Left ventricle myocardium inferior (tissue), 1 donor: Measurements from ENCODE around the gene NOD1. TPM values are rescaled to one million over a fixed set of nuclear protein-coding genes. Genes with fewer than 3 reads are reported as not detected.

Experiments
- DNase-seq: peaks from one replicate; pipeline ENCODE4 v3.0.0-alpha.2; 2020
- H3K27ac ChIP-seq: fragments of 200-600 bp; replicated peaks from 2 replicates; pipeline ENCODE4 v1.8.0; 2021
- H3K27me3 ChIP-seq: fragments of 200-600 bp; 2 replicates; pipeline ENCODE4 v1.8.0; 2021; ENCODE audit warnings: low read depth
- H3K36me3 ChIP-seq: fragments of 200-600 bp; 2 replicates; pipeline ENCODE4 v1.8.0; 2021
- H3K4me1 ChIP-seq: fragments of 200-600 bp; 2 replicates; pipeline ENCODE4 v1.8.0; 2021
- H3K4me3 ChIP-seq: fragments of 200-600 bp; 2 replicates; pipeline ENCODE4 v1.8.0; 2021; ENCODE audit warnings: mild to moderate bottlenecking, moderate library complexity
- H3K9me3 ChIP-seq: fragments of 200-600 bp; replicated peaks from 2 replicates; pipeline ENCODE4 v1.8.0; 2021
- intact Hi-C: fragments of 100-400 bp; cut with micrococcal nuclease; formaldehyde crosslinking; loops from one replicate; pipeline ENCODE4 v1.11.0; 2022
- total RNA-seq: library from RNA; stranded (reverse); fragmentation: NEBNext Ultra II Directional; extraction: Animal tissue kit (Norgen Biotek cat#: 25700); gene quantifications from one replicate; pipeline ENCODE4 v1.2.1, GENCODE V29; 2021
- TF ChIP-seq, protein P1 (sequence below): fragments of 200-600 bp; IDR thresholded peaks from 2 replicates; pipeline ENCODE4 v1.8.0; 2021; ENCODE audit warnings: antibody characterized with exemption, mild to moderate bottlenecking, borderline replicate concordance
- donor health status: DM: no; HTN: yes; CAD: no; lungs with severe emphysema.

Gene NOD1
- total RNA-seq, 1 donor from 2014 or later: 7.0 TPM

DNA sequence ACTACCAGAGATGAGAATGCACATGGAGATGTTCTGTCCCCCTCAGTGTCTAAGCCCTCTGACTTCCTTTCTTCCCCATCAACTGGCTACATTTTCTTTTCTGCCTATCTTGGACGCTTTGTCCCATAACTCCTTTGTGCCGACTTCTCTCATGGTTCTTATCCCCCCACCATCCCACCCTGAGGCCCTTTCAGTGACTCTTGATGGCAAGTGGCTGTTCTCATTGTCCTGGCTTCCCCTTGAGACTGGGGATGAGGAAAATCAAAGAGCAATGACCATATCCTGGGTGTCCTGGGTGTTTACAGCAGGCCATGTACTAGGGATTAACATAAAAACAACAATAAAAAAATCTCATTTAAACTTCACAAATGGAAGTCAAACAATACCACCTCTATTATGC is 44.9 kb upstream of the NOD1 start:
- intact Hi-C loops: no loop called here
- peaks cover 14% of the 10 kb centered on the region for H3K4me1 ChIP-seq

DNA sequence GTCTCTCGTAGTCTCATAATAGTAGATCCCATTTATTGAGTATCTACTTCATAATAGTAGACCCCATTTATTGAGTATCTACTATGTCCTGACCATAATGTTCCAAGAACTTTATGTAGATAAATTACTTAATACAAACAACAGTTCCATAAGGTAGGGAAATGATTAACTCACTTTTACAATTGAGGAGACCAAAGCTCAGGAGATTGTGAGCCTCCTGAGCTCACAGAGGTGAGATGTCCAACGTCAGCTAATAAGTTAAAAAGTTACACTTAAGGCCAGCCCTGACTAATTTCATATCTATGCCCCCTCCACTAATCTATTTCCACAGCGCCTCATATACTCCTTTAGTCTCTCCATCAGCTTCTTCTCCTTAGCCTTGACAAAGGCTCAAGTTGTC is 43.6 kb upstream of the NOD1 start:
- H3K27ac ChIP-seq: no peak overlapping the region
- H3K9me3 ChIP-seq: no peaks in the 10 kb centered on the region
- no peak for DNase-seq
- no peak overlapping the region for H3K4me3 ChIP-seq
- TF ChIP-seq, protein P1, sequence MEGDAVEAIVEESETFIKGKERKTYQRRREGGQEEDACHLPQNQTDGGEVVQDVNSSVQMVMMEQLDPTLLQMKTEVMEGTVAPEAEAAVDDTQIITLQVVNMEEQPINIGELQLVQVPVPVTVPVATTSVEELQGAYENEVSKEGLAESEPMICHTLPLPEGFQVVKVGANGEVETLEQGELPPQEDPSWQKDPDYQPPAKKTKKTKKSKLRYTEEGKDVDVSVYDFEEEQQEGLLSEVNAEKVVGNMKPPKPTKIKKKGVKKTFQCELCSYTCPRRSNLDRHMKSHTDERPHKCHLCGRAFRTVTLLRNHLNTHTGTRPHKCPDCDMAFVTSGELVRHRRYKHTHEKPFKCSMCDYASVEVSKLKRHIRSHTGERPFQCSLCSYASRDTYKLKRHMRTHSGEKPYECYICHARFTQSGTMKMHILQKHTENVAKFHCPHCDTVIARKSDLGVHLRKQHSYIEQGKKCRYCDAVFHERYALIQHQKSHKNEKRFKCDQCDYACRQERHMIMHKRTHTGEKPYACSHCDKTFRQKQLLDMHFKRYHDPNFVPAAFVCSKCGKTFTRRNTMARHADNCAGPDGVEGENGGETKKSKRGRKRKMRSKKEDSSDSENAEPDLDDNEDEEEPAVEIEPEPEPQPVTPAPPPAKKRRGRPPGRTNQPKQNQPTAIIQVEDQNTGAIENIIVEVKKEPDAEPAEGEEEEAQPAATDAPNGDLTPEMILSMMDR: no peak
- H3K36me3 ChIP-seq: peaks cover 8% of the 10 kb centered on the region
- intact Hi-C loops: no loop called here
- peaks cover 14% of the 10 kb centered on the region for H3K4me1 ChIP-seq
- no peaks in the 10 kb centered on the region for H3K27me3 ChIP-seq

More for the DNA sequence above, 44.9 kb upstream of the NOD1 start:
- H3K27ac ChIP-seq: no peak overlapping the region
- DNase-seq: no peak
- H3K27me3 ChIP-seq: no peaks in the 10 kb centered on the region
- TF ChIP-seq, protein P1: no peak
- H3K4me3 ChIP-seq: no peak overlapping the region
- no peaks in the 10 kb centered on the region for H3K9me3 ChIP-seq
- H3K36me3 ChIP-seq: peaks cover 10% of the 10 kb centered on the region

DNA sequence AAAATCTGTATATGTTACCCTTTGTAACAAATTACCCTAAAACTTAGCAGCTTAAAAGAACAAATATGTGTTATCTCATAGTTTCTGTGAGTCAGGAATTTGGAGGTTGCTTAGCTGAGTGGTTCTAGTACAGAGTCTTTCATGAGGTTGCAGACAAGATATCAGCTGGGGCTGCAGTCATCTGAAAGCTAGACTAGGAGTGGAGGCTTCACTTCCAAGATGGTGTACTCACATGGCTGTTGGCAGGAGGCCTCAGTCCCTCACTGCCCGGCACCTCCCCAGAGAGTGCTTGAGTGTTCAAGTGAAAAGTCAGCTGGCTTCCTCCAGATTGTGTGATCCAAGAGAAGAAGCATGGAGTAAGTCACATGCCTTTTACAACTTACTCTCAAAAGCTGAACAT is 42.9 kb upstream of the NOD1 start:
- no peak overlapping the region for H3K4me3 ChIP-seq
- peaks cover 8% of the 10 kb centered on the region for H3K36me3 ChIP-seq
- H3K27ac ChIP-seq: peak overlapping the region; percentile 19
- H3K4me1 ChIP-seq: peaks cover 14% of the 10 kb centered on the region
- H3K27me3 ChIP-seq: no peaks in the 10 kb centered on the region
- TF ChIP-seq, protein P1: no peak
- H3K9me3 ChIP-seq: no peaks in the 10 kb centered on the region
- intact Hi-C loops: no loop called here
- DNase-seq: peak; percentile 64

DNA sequence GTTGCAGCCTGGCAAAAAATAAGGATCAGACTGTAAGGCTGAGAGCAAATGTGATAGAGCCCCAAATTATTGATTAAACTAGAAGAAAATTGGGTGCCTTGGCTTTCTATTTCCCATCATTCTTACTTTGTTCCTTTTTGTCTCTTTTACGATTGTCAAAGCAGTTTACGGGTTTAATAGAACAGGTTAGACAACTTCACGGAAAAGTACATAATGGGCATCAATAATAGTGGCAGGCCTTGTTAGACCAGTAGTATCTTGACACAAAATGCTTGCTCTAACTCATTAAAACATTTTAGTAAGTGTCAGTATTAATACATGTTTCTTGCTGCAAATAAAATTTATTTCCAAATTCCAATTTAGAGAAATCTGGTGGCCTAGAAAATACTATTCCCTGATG is 40.5 kb upstream of the NOD1 start:
- no peak overlapping the region for H3K27ac ChIP-seq
- intact Hi-C loops: loop anchor here (10.0 kb wide), 1 partner anchor 46 kb away; no protein-coding TSS in a partner anchor
- TF ChIP-seq, protein P1: no peak
- no peak for DNase-seq
- H3K27me3 ChIP-seq: no peaks in the 10 kb centered on the region
- H3K9me3 ChIP-seq: no peaks in the 10 kb centered on the region
- peaks cover 6% of the 10 kb centered on the region for H3K36me3 ChIP-seq
- no peak overlapping the region for H3K4me3 ChIP-seq
- H3K4me1 ChIP-seq: peaks cover 14% of the 10 kb centered on the region

DNA sequence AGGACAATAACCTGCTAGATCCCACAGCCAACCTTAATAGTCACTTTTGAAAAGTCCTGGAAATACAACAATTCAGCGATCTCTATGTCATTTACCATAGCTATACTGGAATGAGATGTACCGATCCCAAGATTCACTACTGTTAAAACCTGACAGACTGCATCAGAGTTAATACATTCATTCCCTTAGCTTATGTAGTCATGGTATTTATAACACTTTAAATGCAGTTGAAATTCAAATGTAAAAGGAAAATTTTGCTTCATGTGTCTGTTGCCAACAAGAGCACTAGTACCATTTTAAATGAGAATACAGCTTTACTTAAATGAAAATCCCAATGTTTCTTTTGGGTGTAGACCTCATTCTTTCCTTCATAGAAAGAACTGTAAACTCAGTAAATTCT is 37.2 kb upstream of the NOD1 start:
- DNase-seq: no peak
- Histone ChIP-seq H3K27ac (no peak overlapping the region), H3K4me3 (no peak overlapping the region), H3K4me1 (peaks cover under 1% of the 10 kb centered on the region), H3K9me3 (no peaks in the 10 kb centered on the region), H3K27me3 (no peaks in the 10 kb centered on the region), H3K36me3 (no peaks in the 10 kb centered on the region)
- TF ChIP-seq, protein P1: no peak
- intact Hi-C loops: loop anchor here (10.0 kb wide), 1 partner anchor 49 kb away; no protein-coding TSS in a partner anchor
